ENCODE results near the gene NTNG1.
A peak's percentile ranks its signal among the peaks of the same experiment; 100 is the strongest.

The NTNG1 gene

GRCh38 chr1:107187399-107187798, 46.6 kb downstream of the NTNG1 start:
- no peak for TF ChIP-seq CTCF (IDR thresholded peaks at IDR 0.05)

DNA sequence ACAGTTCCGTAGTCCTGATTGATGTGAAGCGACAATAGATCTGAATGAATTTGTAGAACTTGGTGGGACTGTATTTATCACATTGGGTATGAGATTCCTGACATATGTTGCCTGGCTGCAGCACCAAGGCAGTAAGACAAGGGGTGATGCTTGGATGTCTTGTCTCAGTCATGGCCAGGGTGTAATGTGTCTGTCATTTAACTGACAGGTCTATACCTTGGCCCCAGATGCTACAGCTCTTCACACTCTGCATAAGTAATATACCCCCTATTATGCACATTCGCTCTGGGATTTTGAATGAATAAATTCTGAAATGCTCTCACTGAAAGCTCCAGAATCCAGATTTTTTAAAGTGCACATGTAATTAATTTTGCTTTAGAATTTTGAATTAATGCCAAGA, 47.3 kb downstream of the NTNG1 start:
- no peak for TF ChIP-seq CTCF (IDR thresholded peaks at IDR 0.05)

- TF ChIP-seq CTCF (IDR thresholded peaks at IDR 0.05): no peak
These were observed 53.5 kb downstream of the NTNG1 start for GRCh38 chr1:107194380-107194779.

DNA sequence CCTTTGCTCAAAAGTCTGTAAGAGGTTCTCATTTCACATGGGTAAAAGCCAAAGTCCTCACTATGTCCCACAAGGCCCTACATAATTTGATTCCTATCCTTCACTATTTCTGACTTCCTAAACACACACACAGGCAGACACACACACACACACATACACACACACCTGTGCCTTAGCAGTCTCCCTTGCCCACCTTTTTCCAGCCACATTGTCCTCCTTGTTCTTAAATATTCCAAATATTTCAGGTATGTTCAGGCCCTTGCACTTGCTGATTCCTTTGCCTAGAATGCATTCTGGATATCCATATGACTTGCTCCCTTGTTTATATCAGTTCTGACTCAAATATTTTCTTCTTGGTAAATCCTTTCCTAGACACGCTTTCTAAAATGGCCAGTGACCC, 54.6 kb downstream of the NTNG1 start:
- TF ChIP-seq CTCF (IDR thresholded peaks at IDR 0.05): no peak

DNA sequence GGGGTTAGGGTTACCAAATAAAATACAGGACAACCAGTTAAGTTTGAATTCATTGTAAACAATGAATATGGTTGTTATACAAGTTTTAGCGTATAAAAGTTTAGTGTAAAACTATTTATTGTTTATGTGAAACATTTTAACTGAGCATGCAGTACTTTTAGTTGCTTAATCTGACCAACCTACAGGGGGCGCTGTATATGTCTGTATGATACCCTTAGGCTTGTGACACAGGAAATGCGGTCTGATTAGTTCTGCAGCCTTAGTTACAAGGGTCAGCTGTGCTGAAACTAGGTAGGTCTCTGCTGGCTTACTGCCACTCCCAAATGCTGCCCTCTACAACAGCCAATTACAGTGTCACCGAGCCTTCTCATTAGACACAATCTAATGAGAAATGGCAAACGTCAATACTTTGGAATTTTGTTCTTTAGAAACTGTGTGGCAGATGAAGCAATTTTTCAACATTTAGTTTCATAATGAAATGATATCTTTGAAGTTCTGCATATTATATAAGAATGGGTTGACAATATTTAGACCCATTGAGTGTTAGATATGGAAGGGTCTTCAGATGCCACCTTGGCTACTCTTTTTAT, 56.2 kb downstream of the NTNG1 start:
- peak; percentile 64 for TF ChIP-seq CTCF (IDR thresholded peaks at IDR 0.05)

DNA sequence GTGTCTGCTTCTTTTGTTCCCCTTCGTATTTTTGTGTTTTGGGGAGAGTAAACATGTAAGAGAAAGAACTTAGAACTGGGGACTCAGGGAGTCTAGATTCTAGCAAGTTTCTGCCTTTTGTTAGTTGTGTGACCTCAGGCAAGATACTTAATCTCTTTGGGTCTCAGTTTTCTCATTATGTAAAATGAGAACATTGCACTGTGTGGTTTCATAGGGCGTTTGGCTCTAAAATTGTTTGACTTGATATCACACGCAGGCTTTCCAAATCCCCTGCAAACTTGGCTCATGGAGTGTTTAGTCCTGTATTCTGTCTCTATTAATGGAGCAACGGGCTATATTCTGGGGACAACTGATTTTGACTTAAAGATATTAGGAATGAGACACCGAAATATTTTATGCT, 57.7 kb downstream of the NTNG1 start:
- TF ChIP-seq CTCF (IDR thresholded peaks at IDR 0.05): no peak

- no peak for TF ChIP-seq CTCF (IDR thresholded peaks at IDR 0.05)
These were observed 59.8 kb downstream of the NTNG1 start for GRCh38 chr1:107200631-107201030.

DNA sequence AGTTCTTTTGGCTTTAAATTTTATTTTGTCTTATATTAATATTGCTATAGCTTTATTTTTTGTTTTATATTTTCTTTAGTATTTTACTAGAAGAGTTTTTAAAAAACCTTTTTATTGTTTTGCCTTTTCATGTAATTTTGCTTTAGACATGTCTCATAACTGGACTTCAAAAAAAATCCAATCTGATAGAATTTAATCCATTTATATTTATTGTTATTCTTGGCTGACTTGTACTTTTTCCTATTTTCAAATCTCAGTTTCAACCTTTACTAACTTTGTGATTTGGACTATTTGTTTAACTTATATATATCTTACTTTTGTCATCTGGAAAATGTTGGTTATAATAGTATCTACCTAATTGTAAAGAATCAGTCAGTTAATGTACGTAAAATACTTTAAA, 61.2 kb downstream of the NTNG1 start:
- no peak for TF ChIP-seq CTCF (IDR thresholded peaks at IDR 0.05)

Data from LNCAP (cell line).